ENCODE data around the gene RGS12. TPM values are rescaled to one million over a fixed set of nuclear protein-coding genes. Genes with fewer than 3 reads are reported as not detected.
"Not testable (repeated sequence)": the region's sequence is repeated elsewhere in the genome, so short reads cannot be mapped to it uniquely, and the experiment has no call there.

Gene RGS12
- total RNA-seq, 2 experiments from 2014 or later: 8.0 to 9.4 TPM

DNA sequence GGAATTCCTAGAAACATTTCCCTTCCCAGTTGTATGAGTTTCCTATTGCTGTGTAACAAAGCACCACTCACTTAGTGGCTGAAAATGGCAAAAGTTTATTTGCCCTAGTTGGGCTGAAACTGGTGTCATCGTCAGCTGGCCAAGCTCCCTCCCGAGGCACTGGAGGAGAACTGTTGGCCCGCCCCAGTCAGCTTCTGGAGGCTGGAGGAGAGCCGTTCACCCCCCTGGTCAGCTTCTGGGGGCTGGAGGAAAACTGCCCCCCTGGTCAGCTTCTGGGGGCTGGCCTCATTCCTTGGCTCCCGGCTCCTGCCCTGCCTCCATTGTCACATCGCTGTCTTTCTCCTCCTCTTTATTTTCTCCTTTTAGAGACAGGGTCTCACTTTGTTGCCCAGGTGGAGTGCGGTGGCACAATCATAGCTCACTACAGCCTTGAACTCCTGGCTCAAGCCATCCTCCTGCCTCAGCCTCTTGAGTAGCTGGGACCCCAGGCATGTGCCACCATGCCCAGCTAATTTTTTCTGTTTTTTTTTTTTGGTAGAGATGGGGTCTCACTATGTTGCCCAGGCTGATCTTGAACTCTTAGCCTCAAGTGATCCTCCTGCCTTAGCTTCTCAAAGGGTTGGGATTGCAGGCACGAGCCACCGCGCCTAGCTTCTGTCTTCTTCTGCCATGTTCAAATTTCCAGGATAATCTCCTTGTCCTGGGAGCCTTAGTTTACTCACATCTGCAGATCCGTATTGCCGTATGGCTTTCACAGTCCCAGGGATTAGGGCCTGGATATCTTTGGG, 3.2 kb downstream of the RGS12 start:
- ChIA-PET CTCF (interaction anchor here (0.6 kb wide), 1 partner anchor 183 kb away, joined by 3 read pairs; no protein-coding TSS in a partner anchor), POLR2A (no interaction called here)
- H3K36me3 Mint-ChIP-seq (ENCODE audit: low read depth): no peaks in the 10 kb centered on the region
- no peak overlapping the region for H3K27ac Mint-ChIP-seq
- peaks cover 15% of the 10 kb centered on the region for H3K4me1 Mint-ChIP-seq
- peaks cover 4% of the 10 kb centered on the region for H3K27me3 Mint-ChIP-seq
- no peaks in the 10 kb centered on the region for H3K9me3 Mint-ChIP-seq (ENCODE audit: low read depth)
- DNase-seq (no peak), ATAC-seq (no peak)
- no peak overlapping the region for H3K4me3 Mint-ChIP-seq
- intact Hi-C loops (cut with DNase I, micrococcal nuclease): no loop called here

- Mint-ChIP-seq H3K27ac (no peak overlapping the region), H3K36me3 (ENCODE audit: low read depth) (no peaks in the 10 kb centered on the region), H3K27me3 (peaks cover 2% of the 10 kb centered on the region), H3K4me3 (no peak overlapping the region), H3K9me3 (ENCODE audit: low read depth) (no peaks in the 10 kb centered on the region), H3K4me1 (peaks cover 19% of the 10 kb centered on the region)
- ChIA-PET POLR2A (no interaction called here), CTCF (no interaction called here)
- DNase-seq (no peak), ATAC-seq (no peak)
- intact Hi-C loops (cut with DNase I, micrococcal nuclease): no loop called here
Observed at GRCh38 chr4:3296651-3297050, 3.8 kb downstream of the RGS12 start.

GRCh38 chr4:3297066-3297859, 4.4 kb downstream of the RGS12 start:
- intact Hi-C loops (cut with DNase I, micrococcal nuclease): no loop called here
- no peak overlapping the region for H3K27ac Mint-ChIP-seq
- H3K27me3 Mint-ChIP-seq: no peaks in the 10 kb centered on the region
- no peaks in the 10 kb centered on the region for H3K36me3 Mint-ChIP-seq (ENCODE audit: low read depth)
- H3K9me3 Mint-ChIP-seq (ENCODE audit: low read depth): no peaks in the 10 kb centered on the region
- no peak overlapping the region for H3K4me3 Mint-ChIP-seq
- CTCF ChIA-PET: no interaction called here
- peaks cover 22% of the 10 kb centered on the region for H3K4me1 Mint-ChIP-seq
- ATAC-seq (no peak), DNase-seq (no peak)
- POLR2A ChIA-PET: no interaction called here

DNA sequence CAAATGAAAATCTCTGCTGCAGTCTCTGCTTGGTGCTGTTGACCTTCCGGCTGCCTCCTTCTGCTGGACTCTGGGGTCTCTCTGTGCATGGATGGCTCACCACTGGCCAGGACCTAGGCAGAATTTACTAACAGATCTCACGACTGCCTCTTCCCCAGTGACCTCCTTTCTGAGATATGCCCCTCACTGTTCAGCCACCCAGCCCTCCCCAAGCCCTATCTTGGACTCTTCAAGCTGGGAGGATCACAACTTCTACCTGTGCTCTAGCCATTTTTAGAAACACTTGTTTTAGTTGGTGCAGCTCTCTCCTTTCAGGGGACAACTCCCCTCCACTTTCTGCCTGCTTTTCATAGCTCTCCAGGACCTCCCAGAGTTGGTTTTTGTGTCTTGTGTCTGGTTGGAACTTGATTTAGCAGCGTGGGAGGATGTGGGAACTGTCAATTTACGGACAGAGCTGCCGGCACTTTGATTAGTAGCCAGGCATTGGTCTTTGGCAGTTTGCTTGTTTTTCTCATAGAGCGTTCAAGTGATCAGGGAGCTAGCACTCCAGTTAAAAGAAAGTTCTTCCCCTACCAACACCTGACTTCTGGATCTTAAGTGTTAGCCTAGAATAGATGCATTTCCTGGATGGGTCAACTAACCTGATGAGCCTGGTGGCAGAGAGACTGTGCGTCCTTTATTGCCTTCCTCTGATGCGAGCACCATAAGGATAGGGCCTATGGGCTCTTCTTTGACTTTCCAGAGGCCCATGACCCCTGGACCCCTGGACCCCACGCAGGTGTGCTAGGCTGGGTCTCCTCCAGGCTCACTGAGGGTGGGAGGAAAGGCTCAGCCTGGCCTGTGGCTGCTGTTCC, 6.5 kb downstream of the RGS12 start:
- ATAC-seq (no peak), DNase-seq (no peak)
- peaks cover 38% of the 10 kb centered on the region for H3K4me1 Mint-ChIP-seq
- ChIA-PET CTCF (no interaction called here), POLR2A (no interaction called here)
- no peak overlapping the region for H3K4me3 Mint-ChIP-seq
- H3K9me3 Mint-ChIP-seq (ENCODE audit: low read depth): no peaks in the 10 kb centered on the region
- peak overlapping the region; percentile 14 for H3K27ac Mint-ChIP-seq
- H3K27me3 Mint-ChIP-seq: no peaks in the 10 kb centered on the region
- intact Hi-C loops (cut with DNase I, micrococcal nuclease): no loop called here
- H3K36me3 Mint-ChIP-seq (ENCODE audit: low read depth): no peaks in the 10 kb centered on the region

- Mint-ChIP-seq H3K9me3 (ENCODE audit: low read depth) (no peaks in the 10 kb centered on the region), H3K27me3 (no peaks in the 10 kb centered on the region), H3K27ac (no peak overlapping the region), H3K36me3 (ENCODE audit: low read depth) (no peaks in the 10 kb centered on the region), H3K4me3 (no peak overlapping the region), H3K4me1 (peaks cover 44% of the 10 kb centered on the region)
- no peak for ATAC-seq
- POLR2A ChIA-PET: no interaction called here
- CTCF ChIA-PET: no interaction called here
- DNase-seq: no peak
- intact Hi-C loops (cut with DNase I, micrococcal nuclease): no loop called here
Observed at GRCh38 chr4:3299976-3300671, 7.3 kb downstream of the RGS12 start.

DNA sequence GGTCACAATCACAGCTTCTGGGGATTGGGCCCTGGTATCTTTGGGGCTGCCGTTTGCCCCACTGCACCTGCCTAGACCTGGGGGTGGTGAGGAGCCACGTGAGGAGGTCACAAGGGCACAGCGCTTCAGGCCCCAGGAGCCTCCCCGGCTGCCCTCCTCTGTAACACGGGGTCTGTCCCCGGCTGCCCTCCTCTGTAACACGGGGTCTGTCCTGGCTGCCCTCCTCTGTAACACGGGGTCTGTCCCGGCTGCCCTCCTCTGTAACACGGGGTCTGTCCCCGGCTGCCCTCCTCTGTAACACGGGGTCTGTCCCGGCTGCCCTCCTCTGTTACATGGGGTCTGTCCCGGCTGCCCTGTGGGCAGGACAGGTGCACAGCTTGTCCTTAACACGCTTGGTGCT, 8.1 kb downstream of the RGS12 start:
- ATAC-seq; H3K27ac Mint-ChIP-seq; DNase-seq; intact Hi-C loops (cut with DNase I, micrococcal nuclease); H3K9me3 Mint-ChIP-seq (ENCODE audit: low read depth); H3K4me3 Mint-ChIP-seq; H3K27me3 Mint-ChIP-seq; H3K36me3 Mint-ChIP-seq (ENCODE audit: low read depth); POLR2A ChIA-PET: not testable (repeated sequence)
- peaks cover 52% of the 10 kb centered on the region for H3K4me1 Mint-ChIP-seq
- CTCF ChIA-PET: interaction anchor here (0.5 kb wide), 1 partner anchor 315 kb away, joined by 6 read pairs; no protein-coding TSS in a partner anchor

- Mint-ChIP-seq H3K36me3 (ENCODE audit: low read depth) (no peaks in the 10 kb centered on the region), H3K9me3 (ENCODE audit: low read depth) (no peaks in the 10 kb centered on the region), H3K4me1 (peaks cover 55% of the 10 kb centered on the region), H3K27me3 (no peaks in the 10 kb centered on the region), H3K27ac (peak overlapping the region; percentile 87), H3K4me3 (peak overlapping the region; percentile 47)
- intact Hi-C loops (cut with DNase I, micrococcal nuclease): loop anchor here in 1 of 2 experiments (1.0 kb wide), 1 partner anchor 9 kb away; no protein-coding TSS in a partner anchor
- ATAC-seq: peak; percentile 21
- CTCF ChIA-PET: no interaction called here
- peak; percentile 52 for DNase-seq
- POLR2A ChIA-PET: no interaction called here
Observed at GRCh38 chr4:3301450-3302172, 8.8 kb downstream of the RGS12 start.

GRCh38 chr4:3302173-3302785, 9.5 kb downstream of the RGS12 start:
- peaks cover 55% of the 10 kb centered on the region for H3K4me1 Mint-ChIP-seq
- H3K9me3 Mint-ChIP-seq (ENCODE audit: low read depth): no peaks in the 10 kb centered on the region
- ChIA-PET CTCF (interaction anchor here (0.6 kb wide), 1 partner anchor 49 kb away, joined by 4 read pairs; no protein-coding TSS in a partner anchor), POLR2A (interaction anchor here (0.6 kb wide), 2 partner anchors 185 to 187 kb away, joined by 3 to 4 read pairs; no protein-coding TSS in a partner anchor)
- intact Hi-C loops (cut with DNase I, micrococcal nuclease): loop anchor here in 1 of 2 experiments (1.0 kb wide), 1 partner anchor 10 kb away; no protein-coding TSS in a partner anchor
- ATAC-seq: peak; percentile 83
- no peaks in the 10 kb centered on the region for H3K27me3 Mint-ChIP-seq
- peak overlapping the region; percentile 90 for H3K27ac Mint-ChIP-seq
- peak overlapping the region; percentile 47 for H3K4me3 Mint-ChIP-seq
- H3K36me3 Mint-ChIP-seq (ENCODE audit: low read depth): no peaks in the 10 kb centered on the region
- peak; percentile 85 for DNase-seq

GRCh38 chr4:3302786-3303564, 10.2 kb downstream of the RGS12 start:
- no peaks in the 10 kb centered on the region for H3K36me3 Mint-ChIP-seq (ENCODE audit: low read depth)
- H3K9me3 Mint-ChIP-seq (ENCODE audit: low read depth): no peaks in the 10 kb centered on the region
- DNase-seq (peak; percentile 16), ATAC-seq (peak; percentile 2)
- ChIA-PET POLR2A (interaction anchor here (0.6 kb wide), 2 partner anchors 186 to 188 kb away, joined by 3 to 4 read pairs; no protein-coding TSS in a partner anchor), CTCF (interaction anchor here (0.6 kb wide), 2 partner anchors 48 to 144 kb away, joined by 3 to 4 read pairs; no protein-coding TSS in a partner anchor)
- no peaks in the 10 kb centered on the region for H3K27me3 Mint-ChIP-seq
- peak overlapping the region; percentile 47 for H3K4me3 Mint-ChIP-seq
- intact Hi-C loops (cut with DNase I, micrococcal nuclease): loop anchor here in 1 of 2 experiments (1.0 kb wide), 1 partner anchor 11 kb away; no protein-coding TSS in a partner anchor
- H3K4me1 Mint-ChIP-seq: peaks cover 55% of the 10 kb centered on the region
- H3K27ac Mint-ChIP-seq: peak overlapping the region; percentile 90
